Measurements from ENCODE around the gene PVALEF.

The PVALEF gene

DNA sequence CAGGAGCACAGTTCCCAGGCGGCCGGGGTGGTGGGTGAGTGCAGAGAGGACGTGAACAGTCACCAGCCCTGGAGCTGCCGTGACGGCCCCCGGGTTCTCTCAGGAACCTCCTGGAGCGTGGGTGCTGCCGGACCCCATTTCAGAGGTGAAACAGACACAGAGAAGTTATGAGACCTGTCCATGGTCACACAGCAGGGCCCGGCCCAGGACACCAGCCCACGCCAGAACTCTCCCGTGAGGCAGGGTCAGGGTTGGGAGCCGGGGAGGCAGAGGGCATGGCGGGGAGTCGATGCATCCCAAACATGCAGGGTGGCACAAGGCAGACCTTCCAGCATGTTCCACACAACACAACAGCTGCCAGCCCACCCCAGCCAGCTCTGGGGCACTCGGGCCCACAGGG lies 3.8 kb upstream of the PVALEF start:
- TF ChIP-seq EP300 (IDR thresholded peaks at IDR 0.05; ENCODE audit: borderline replicate concordance) (no peak), RAD21 (IDR thresholded peaks at IDR 0.05; ENCODE audit: low read depth) (no peak), ZBTB7A (IDR thresholded peaks at IDR 0.05; ENCODE audit: low read depth) (no peak), TEAD4 (IDR thresholded peaks at IDR 0.05) (no peak), NFIC (IDR thresholded peaks at IDR 0.05) (no peak), TAF1 (IDR thresholded peaks at IDR 0.05; ENCODE audit: low read depth) (no peak), TCF12 (IDR thresholded peaks at IDR 0.05; ENCODE audit: low read depth) (no peak), FOXM1 (IDR thresholded peaks at IDR 0.05; ENCODE audit: borderline replicate concordance, low read depth) (no peak), YY1 (IDR thresholded peaks at IDR 0.05; ENCODE audit: low read depth) (no peak), CEBPB (IDR thresholded peaks at IDR 0.05) (no peak), CREB1 (IDR thresholded peaks at IDR 0.05; ENCODE audit: low read depth) (no peak), USF1 (IDR thresholded peaks at IDR 0.05) (no peak), MAX (IDR thresholded peaks at IDR 0.05) (no peak)

DNA sequence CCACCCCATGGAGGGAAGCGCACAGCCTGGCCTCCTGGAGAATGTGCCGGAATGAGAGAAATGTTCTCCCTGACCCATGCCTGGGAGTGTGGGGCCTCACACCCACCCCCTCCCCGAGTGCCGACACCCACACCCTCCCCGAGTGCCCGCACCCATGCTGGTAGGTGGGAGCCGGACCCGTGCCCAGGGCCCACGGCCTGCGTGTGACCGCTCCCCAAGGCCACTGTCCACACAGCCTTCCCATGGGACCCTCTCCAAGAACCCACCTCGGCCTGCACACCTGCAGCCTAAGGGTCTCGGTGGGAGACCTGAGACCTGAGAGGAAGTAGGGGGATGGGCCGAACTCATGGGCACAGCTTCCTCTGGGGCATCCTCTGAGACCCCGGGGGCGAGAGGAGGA lies 3.3 kb upstream of the PVALEF start:
- no peak for TF ChIP-seq CEBPB (IDR thresholded peaks at IDR 0.05)
- TF ChIP-seq EGR1 (IDR thresholded peaks at IDR 0.05): no peak
- no peak for TF ChIP-seq TCF12 (IDR thresholded peaks at IDR 0.05; ENCODE audit: low read depth)
- no peak for TF ChIP-seq CREB1 (IDR thresholded peaks at IDR 0.05; ENCODE audit: low read depth)
- no peak for TF ChIP-seq ZBTB7A (IDR thresholded peaks at IDR 0.05; ENCODE audit: low read depth)
- TF ChIP-seq YY1 (IDR thresholded peaks at IDR 0.05; ENCODE audit: low read depth): no peak
- TF ChIP-seq FOXM1 (IDR thresholded peaks at IDR 0.05; ENCODE audit: borderline replicate concordance, low read depth): no peak
- TF ChIP-seq TEAD4 (IDR thresholded peaks at IDR 0.05): no peak
- TF ChIP-seq TAF1 (IDR thresholded peaks at IDR 0.05; ENCODE audit: low read depth): no peak
- TF ChIP-seq MAX (IDR thresholded peaks at IDR 0.05): no peak
- no peak for TF ChIP-seq REST (IDR thresholded peaks at IDR 0.05; ENCODE audit: low read depth)

DNA sequence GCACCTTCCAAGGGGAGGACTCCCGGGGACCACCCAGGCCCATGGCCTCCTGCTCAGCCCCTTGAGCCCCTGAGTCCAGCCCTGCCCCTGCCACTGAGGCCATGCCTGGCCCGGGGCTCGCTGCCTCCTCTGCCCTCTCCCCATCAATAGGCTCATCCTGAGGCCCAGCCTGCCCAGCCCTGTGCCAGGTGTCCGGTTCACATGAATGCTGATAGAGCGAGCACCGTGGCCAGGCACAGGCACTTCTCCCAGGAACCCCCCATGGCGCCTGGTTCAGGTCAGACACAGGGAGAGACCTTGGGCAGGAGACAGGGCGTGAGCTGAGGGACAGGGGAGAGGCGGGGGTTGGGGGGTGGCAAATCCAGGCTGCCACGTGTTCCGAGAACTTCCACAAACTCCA lies 2.8 kb upstream of the PVALEF start:
- TF ChIP-seq FOXM1 (IDR thresholded peaks at IDR 0.05; ENCODE audit: borderline replicate concordance, low read depth) (no peak), TAF1 (IDR thresholded peaks at IDR 0.05; ENCODE audit: low read depth) (no peak), EGR1 (IDR thresholded peaks at IDR 0.05) (no peak), YY1 (IDR thresholded peaks at IDR 0.05; ENCODE audit: low read depth) (no peak), REST (IDR thresholded peaks at IDR 0.05; ENCODE audit: low read depth) (no peak)

GRCh38 chr17:81163051-81163695 lies 2.1 kb upstream of the PVALEF start:
- TF ChIP-seq USF1 (IDR thresholded peaks at IDR 0.05) (no peak), REST (IDR thresholded peaks at IDR 0.05; ENCODE audit: low read depth) (no peak), EGR1 (IDR thresholded peaks at IDR 0.05) (no peak), RAD21 (IDR thresholded peaks at IDR 0.05; ENCODE audit: low read depth) (no peak), MAX (IDR thresholded peaks at IDR 0.05) (no peak), TEAD4 (IDR thresholded peaks at IDR 0.05) (no peak), FOXM1 (IDR thresholded peaks at IDR 0.05; ENCODE audit: borderline replicate concordance, low read depth) (no peak), EP300 (IDR thresholded peaks at IDR 0.05; ENCODE audit: borderline replicate concordance) (no peak), TCF12 (IDR thresholded peaks at IDR 0.05; ENCODE audit: low read depth) (no peak), TAF1 (IDR thresholded peaks at IDR 0.05; ENCODE audit: low read depth) (no peak), CREB1 (IDR thresholded peaks at IDR 0.05; ENCODE audit: low read depth) (no peak), ZBTB7A (IDR thresholded peaks at IDR 0.05; ENCODE audit: low read depth) (no peak), NFIC (IDR thresholded peaks at IDR 0.05) (no peak), CEBPB (IDR thresholded peaks at IDR 0.05) (no peak), YY1 (IDR thresholded peaks at IDR 0.05; ENCODE audit: low read depth) (no peak)

Measured in Ishikawa (cell line).